Natural killer cell (primary cell): Measurements from ENCODE around the gene JPH2. TPM values are rescaled to one million over a fixed set of nuclear protein-coding genes. Genes with fewer than 3 reads are reported as not detected.

ENCODE experiments used
- ATAC-seq, 3 donors: fragments of 150-1000 bp in 2 of 3; fragments of 200-7000 bp in 1 of 3; cut with Tn5 transposase; 1 replicate in 1 of 3; 2 replicates in 2 of 3; pipeline ENCODE4 v1.10.0; 2021; ENCODE audit warnings: mild to moderate bottlenecking in 2 of 3, moderate library complexity in 2 of 3
- DNase-seq, 2 donors: peaks; one replicate each; pipeline versions ENCODE4 v3.0.0 to v3.0.0-alpha.2; 2013 to 2021; ENCODE audit warnings: mixed read lengths in 1 of 2
- H3K27ac ChIP-seq: one replicate; pipeline ENCODE4 v1.5.1; 2013; ENCODE audit warnings: mild to moderate bottlenecking, low read length
- H3K27me3 ChIP-seq: one replicate; pipeline ENCODE4 v1.6.1; 2013; ENCODE audit warnings: low read length; ENCODE audit not compliant: control insufficient read depth, insufficient read depth
- H3K36me3 ChIP-seq: one replicate; pipeline ENCODE4 v1.6.1; 2013; ENCODE audit warnings: low read length; ENCODE audit not compliant: control insufficient read depth, insufficient read depth
- H3K4me1 ChIP-seq: one replicate; pipeline ENCODE4 v1.6.1; 2013; ENCODE audit warnings: low read length; ENCODE audit not compliant: control insufficient read depth, insufficient read depth
- H3K4me3 ChIP-seq: one replicate; pipeline ENCODE4 v1.5.1; 2013; ENCODE audit warnings: low read length
- H3K9me3 ChIP-seq: one replicate; pipeline ENCODE4 v1.6.1; 2013; ENCODE audit warnings: low read length; ENCODE audit not compliant: control insufficient read depth, insufficient read depth
- H3K27ac Mint-ChIP-seq, 2 donors: one replicate each; pipeline ENCODE4 v1.8.0; 2022; ENCODE audit warnings: mild to moderate bottlenecking in 2 of 2, mixed read lengths in 2 of 2, moderate library complexity in 1 of 2
- H3K27me3 Mint-ChIP-seq, 2 donors: one replicate each; pipeline ENCODE4 v1.8.0; 2022; ENCODE audit warnings: low read depth in 2 of 2, mixed read lengths in 2 of 2
- H3K36me3 Mint-ChIP-seq: one replicate; pipeline ENCODE4 v1.8.0; 2022; ENCODE audit warnings: mixed read lengths
- H3K4me1 Mint-ChIP-seq, 2 donors: one replicate each; pipeline ENCODE4 v1.8.0; 2022; ENCODE audit warnings: mixed read lengths in 2 of 2
- H3K4me3 Mint-ChIP-seq: one replicate; pipeline ENCODE4 v1.8.0; 2022; ENCODE audit warnings: mild to moderate bottlenecking, moderate library complexity, mixed read lengths
- H3K9me3 Mint-ChIP-seq, 2 donors: one replicate each; pipeline ENCODE4 v1.8.0; 2022; ENCODE audit warnings: mixed read lengths in 2 of 2
- WGBS: methylation state at CpG from one replicate; pipeline ENCODE4 v1.1.7; 2013; ENCODE audit warnings: missing lambda C conversion rate; ENCODE audit not compliant: insufficient coverage; 5-methylcytosine and 5-hydroxymethylcytosine counted together
- intact Hi-C: fragments of 100-400 bp; cut with micrococcal nuclease; formaldehyde crosslinking; loops from one replicate; pipeline ENCODE4 v1.14.2; 2022
- total RNA-seq, 4 donors: library from RNA; stranded (reverse); fragments of 120-200 nt in 1 of 4; gene quantifications; one replicate each; pipeline versions ENCODE4 v1.2.3 to v1.2.4, GENCODE V29; 2013 to 2022
- TF ChIP-seq, protein P1 (sequence below): fragments of 200-600 bp; IDR thresholded peaks from one replicate; pipeline ENCODE4 v1.8.0; 2022; ENCODE audit warnings: antibody characterized with exemption

The JPH2 gene
- total RNA-seq, 3 donors from 2014 or later (not counting 1 experiment from before 2014, with no cell fraction given), result not detected

- peaks cover 38 to 41% of the 10 kb centered on the region in 2 donors for H3K27me3 Mint-ChIP-seq
- H3K36me3 Mint-ChIP-seq, result no peaks in the 10 kb centered on the region
- no peaks in the 10 kb centered on the region for H3K4me1 Mint-ChIP-seq
- H3K4me3 Mint-ChIP-seq, result no peak overlapping the region
- Histone ChIP-seq H3K4me1 (peaks cover 6% of the 10 kb centered on the region), H3K27ac (no peak overlapping the region), H3K4me3 (no peak overlapping the region), H3K9me3 (no peaks in the 10 kb centered on the region), H3K27me3 (peaks cover 10% of the 10 kb centered on the region), H3K36me3 (no peaks in the 10 kb centered on the region)
- ATAC-seq, result no peak
- TF ChIP-seq, protein P1, sequence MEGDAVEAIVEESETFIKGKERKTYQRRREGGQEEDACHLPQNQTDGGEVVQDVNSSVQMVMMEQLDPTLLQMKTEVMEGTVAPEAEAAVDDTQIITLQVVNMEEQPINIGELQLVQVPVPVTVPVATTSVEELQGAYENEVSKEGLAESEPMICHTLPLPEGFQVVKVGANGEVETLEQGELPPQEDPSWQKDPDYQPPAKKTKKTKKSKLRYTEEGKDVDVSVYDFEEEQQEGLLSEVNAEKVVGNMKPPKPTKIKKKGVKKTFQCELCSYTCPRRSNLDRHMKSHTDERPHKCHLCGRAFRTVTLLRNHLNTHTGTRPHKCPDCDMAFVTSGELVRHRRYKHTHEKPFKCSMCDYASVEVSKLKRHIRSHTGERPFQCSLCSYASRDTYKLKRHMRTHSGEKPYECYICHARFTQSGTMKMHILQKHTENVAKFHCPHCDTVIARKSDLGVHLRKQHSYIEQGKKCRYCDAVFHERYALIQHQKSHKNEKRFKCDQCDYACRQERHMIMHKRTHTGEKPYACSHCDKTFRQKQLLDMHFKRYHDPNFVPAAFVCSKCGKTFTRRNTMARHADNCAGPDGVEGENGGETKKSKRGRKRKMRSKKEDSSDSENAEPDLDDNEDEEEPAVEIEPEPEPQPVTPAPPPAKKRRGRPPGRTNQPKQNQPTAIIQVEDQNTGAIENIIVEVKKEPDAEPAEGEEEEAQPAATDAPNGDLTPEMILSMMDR, result no peak
- intact Hi-C loops, result loop anchor here (10.0 kb wide), 1 partner anchor 437 kb away; no protein-coding TSS in a partner anchor
- WGBS, result 45% methylated on average over 12 of the region's 13 CpGs
- H3K27ac Mint-ChIP-seq, result no peak overlapping the region
- no peak for DNase-seq
- no peaks in the 10 kb centered on the region for H3K9me3 Mint-ChIP-seq
Measured at GRCh38 chr20:44182135-44182765, 4.7 kb downstream of the JPH2 start.

DNA sequence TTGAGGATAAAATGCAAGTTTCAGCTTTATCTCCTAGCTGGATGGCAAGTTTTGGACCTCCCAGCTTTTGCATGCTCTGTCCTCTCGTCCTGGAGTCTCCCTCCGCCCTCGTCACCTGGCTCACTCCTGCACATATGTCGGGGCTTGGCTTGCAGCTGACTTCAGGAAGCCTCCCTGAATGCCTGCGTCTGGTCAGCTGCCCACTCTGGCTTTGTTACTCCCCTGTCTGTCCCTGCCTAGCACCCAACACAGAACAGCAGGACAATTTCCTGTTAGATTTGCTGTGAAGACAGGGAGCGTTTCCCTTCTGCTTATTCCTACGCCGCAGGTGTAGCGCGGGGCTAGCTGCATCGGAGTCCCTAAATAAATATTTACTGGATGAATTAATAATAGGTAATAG, 5.4 kb downstream of the JPH2 start:
- Histone ChIP-seq H3K27ac (no peak overlapping the region), H3K4me1 (peaks cover under 1% of the 10 kb centered on the region), H3K9me3 (no peaks in the 10 kb centered on the region), H3K4me3 (no peak overlapping the region), H3K27me3 (peaks cover 7% of the 10 kb centered on the region), H3K36me3 (no peaks in the 10 kb centered on the region)
- H3K27me3 Mint-ChIP-seq, result peaks cover 36% of the 10 kb centered on the region in 2 donors
- TF ChIP-seq, protein P1, result no peak
- WGBS, result 59% methylated on average over 5 of the region's 11 CpGs
- H3K36me3 Mint-ChIP-seq, result no peaks in the 10 kb centered on the region
- intact Hi-C loops, result loop anchor here (10.0 kb wide), 1 partner anchor 437 kb away; no protein-coding TSS in a partner anchor
- no peak overlapping the region for H3K4me3 Mint-ChIP-seq
- H3K27ac Mint-ChIP-seq, result no peak overlapping the region
- ATAC-seq, result no peak
- H3K9me3 Mint-ChIP-seq, result no peaks in the 10 kb centered on the region
- DNase-seq, result no peak
- no peaks in the 10 kb centered on the region for H3K4me1 Mint-ChIP-seq

- Histone ChIP-seq H3K4me1 (no peaks in the 10 kb centered on the region), H3K27ac (no peak overlapping the region), H3K27me3 (peaks cover 2% of the 10 kb centered on the region), H3K36me3 (no peaks in the 10 kb centered on the region), H3K4me3 (no peak overlapping the region), H3K9me3 (no peaks in the 10 kb centered on the region)
- Mint-ChIP-seq H3K27ac (no peak overlapping the region), H3K36me3 (no peaks in the 10 kb centered on the region), H3K4me3 (no peak overlapping the region), H3K4me1 (no peaks in the 10 kb centered on the region), H3K9me3 (no peaks in the 10 kb centered on the region), H3K27me3 (peaks cover 28 to 35% of the 10 kb centered on the region in 2 donors)
- DNase-seq (no peak), ATAC-seq (no peak)
- intact Hi-C loops, result loop anchor here (10.0 kb wide), 1 partner anchor 436 kb away; no protein-coding TSS in a partner anchor
- TF ChIP-seq, protein P1, result no peak
- 37% methylated on average over 9 of the region's 9 CpGs for WGBS
Measured at GRCh38 chr20:44180814-44181213, 6.2 kb downstream of the JPH2 start.
